Brain microvascular endothelial cell (primary cell): ENCODE results near the gene PF4V1.
A peak's percentile ranks its signal among the peaks of the same experiment; 100 is the strongest.

Experiments used
- DNase-seq: peaks from one replicate; pipeline ENCODE4 v3.0.0-alpha.2; 2020
- H3K27ac ChIP-seq: fragments of 250-450 bp; sonication (Bioruptor Pico); 2 replicates; pipeline ENCODE4 v1.5.1; 2020; ENCODE audit warnings: mild to moderate bottlenecking, moderate library complexity
- H3K27me3 ChIP-seq: fragments of 250-450 bp; sonication (Bioruptor Pico); replicated peaks from 2 replicates; pipeline ENCODE4 v1.5.1; 2020; ENCODE audit warnings: mild to moderate bottlenecking
- H3K36me3 ChIP-seq: fragments of 250-450 bp; sonication (Bioruptor Pico); replicated peaks from 2 replicates; pipeline ENCODE4 v1.5.1; 2020; ENCODE audit warnings: mild to moderate bottlenecking
- H3K4me3 ChIP-seq: 2 replicates; pipeline ENCODE4 v1.5.1; 2011; ENCODE audit warnings: low read depth, mild to moderate bottlenecking, control low read depth, low read length, moderate library complexity
- CTCF ChIP-seq: IDR thresholded peaks from 2 replicates; pipeline ENCODE4 v1.5.1; 2011; ENCODE audit warnings: low read depth, mild to moderate bottlenecking, moderate library complexity, low read length, control low read depth, inconsistent platforms; ENCODE audit errors: missing control alignments
- in situ Hi-C: cut with HindIII; loops from 2 replicates; pipeline ENCODE4 v1.10.0; 2017; ENCODE audit warnings: low sequenced_read_pairs, low pct_ligation_motif_present

PF4V1 gene

GRCh38 chr4:73862322-73862721 lies 9.2 kb downstream of the PF4V1 start:
- H3K36me3 ChIP-seq = no peaks in the 10 kb centered on the region
- in situ Hi-C loops = no loop called here
- TF ChIP-seq CTCF = no peak
- H3K27ac ChIP-seq = no peak overlapping the region
- H3K27me3 ChIP-seq = no peaks in the 10 kb centered on the region
- no peak for DNase-seq
- H3K4me3 ChIP-seq = no peak overlapping the region

- H3K36me3 ChIP-seq = no peaks in the 10 kb centered on the region
- H3K4me3 ChIP-seq = no peak overlapping the region
- in situ Hi-C loops = no loop called here
- H3K27ac ChIP-seq = no peak overlapping the region
- no peak for DNase-seq
- TF ChIP-seq CTCF = peak; percentile 75
- H3K27me3 ChIP-seq = no peaks in the 10 kb centered on the region
These were observed 11.3 kb downstream of the PF4V1 start for GRCh38 chr4:73864365-73864764.

GRCh38 chr4:73864961-73865360 lies 11.9 kb downstream of the PF4V1 start:
- Histone ChIP-seq H3K4me3 (no peak overlapping the region), H3K27ac (no peak overlapping the region), H3K27me3 (no peaks in the 10 kb centered on the region), H3K36me3 (no peaks in the 10 kb centered on the region)
- no peak for DNase-seq
- no peak for TF ChIP-seq CTCF
- in situ Hi-C loops = no loop called here

- TF ChIP-seq CTCF = no peak
- Histone ChIP-seq H3K27ac (no peak overlapping the region), H3K27me3 (no peaks in the 10 kb centered on the region), H3K4me3 (no peak overlapping the region), H3K36me3 (no peaks in the 10 kb centered on the region)
- in situ Hi-C loops = no loop called here
- DNase-seq = no peak
These were observed 12.5 kb downstream of the PF4V1 start for GRCh38 chr4:73865431-73866096.

- no peak for DNase-seq
- H3K27ac ChIP-seq = no peak overlapping the region
- no peaks in the 10 kb centered on the region for H3K36me3 ChIP-seq
- no peaks in the 10 kb centered on the region for H3K27me3 ChIP-seq
- TF ChIP-seq CTCF = no peak
- no peak overlapping the region for H3K4me3 ChIP-seq
- in situ Hi-C loops = no loop called here
These were observed 13.2 kb downstream of the PF4V1 start for GRCh38 chr4:73866246-73866645.

GRCh38 chr4:73867783-73868182 lies 14.7 kb downstream of the PF4V1 start:
- no peaks in the 10 kb centered on the region for H3K36me3 ChIP-seq
- peak; percentile 11 for TF ChIP-seq CTCF
- DNase-seq = no peak
- in situ Hi-C loops = no loop called here
- H3K27me3 ChIP-seq = no peaks in the 10 kb centered on the region
- H3K4me3 ChIP-seq = no peak overlapping the region
- no peak overlapping the region for H3K27ac ChIP-seq
